Smooth muscle cell (in vitro differentiated cells): ENCODE results near the gene CDHR5. TPM values are rescaled to one million over a fixed set of nuclear protein-coding genes. Genes with fewer than 3 reads are reported as not detected.
"Not testable (repeated sequence)": the region's sequence is repeated elsewhere in the genome, so short reads cannot be mapped to it uniquely, and the experiment has no call there.

Experiments
- DNase-seq: peaks from one replicate; lab custom pipeline; 2025; ENCODE audit not compliant: unreplicated experiment; lab: John Stamatoyannopoulos, UW
- H2AFZ ChIP-seq: fragments of 200-600 bp; sonication (generic); 2 replicates; pipeline ENCODE4 v1.6.0; 2016; ENCODE audit warnings: antibody characterized with exemption, low read depth, mild to moderate bottlenecking
- H3F3A ChIP-seq: fragments of 200-600 bp; sonication (generic); 2 replicates; pipeline ENCODE4 v1.6.0; 2017; ENCODE audit warnings: antibody characterized with exemption, low read depth
- H3K27ac ChIP-seq: fragments of 200-600 bp; sonication (generic); 2 replicates; pipeline ENCODE4 v1.5.1; 2016; ENCODE audit warnings: low read depth, mild to moderate bottlenecking
- H3K27me3 ChIP-seq: fragments of 200-600 bp; sonication (generic); 2 replicates; pipeline ENCODE4 v1.6.1; 2016; ENCODE audit warnings: low read depth, mild to moderate bottlenecking
- H3K36me3 ChIP-seq: fragments of 200-600 bp; sonication (generic); 2 replicates; pipeline ENCODE4 v1.5.1; 2016; ENCODE audit warnings: low read depth
- H3K4me1 ChIP-seq: fragments of 200-600 bp; sonication (generic); 2 replicates; pipeline ENCODE4 v1.5.1; 2016; ENCODE audit warnings: low read depth
- H3K4me2 ChIP-seq: fragments of 200-600 bp; sonication (generic); 2 replicates; pipeline ENCODE4 v1.6.0; 2016; ENCODE audit warnings: mild to moderate bottlenecking
- H3K4me3 ChIP-seq: fragments of 200-600 bp; sonication (generic); 2 replicates; pipeline ENCODE4 v1.5.1; 2016; ENCODE audit warnings: mild to moderate bottlenecking
- H3K79me2 ChIP-seq: fragments of 200-600 bp; sonication (generic); 2 replicates; pipeline ENCODE4 v1.6.0; 2016; ENCODE audit warnings: low read depth, mild to moderate bottlenecking
- H3K9ac ChIP-seq: fragments of 200-600 bp; sonication (generic); 2 replicates; pipeline ENCODE4 v1.6.0; 2016; ENCODE audit warnings: low read depth
- H3K9me3 ChIP-seq: fragments of 200-600 bp; sonication (generic); replicated peaks from 2 replicates; pipeline ENCODE4 v1.5.1; 2016; ENCODE audit warnings: low read depth
- H4K20me1 ChIP-seq: fragments of 200-600 bp; sonication (generic); 2 replicates; pipeline ENCODE4 v1.6.0; 2016; ENCODE audit warnings: low read depth
- WGBS: methylation state at CpG from one replicate; pipeline ENCODE4 v1.1.7; 2016; ENCODE audit warnings: low lambda C conversion rate; 5-methylcytosine and 5-hydroxymethylcytosine counted together
- polyA plus RNA-seq: library from polyadenylated mRNA; unstranded; fragments of >200 nt; fragmentation: Nextera tagmentation; extraction: Ambion mirVana; gene quantifications from 2 replicates; pipeline ENCODE4 v1.2.1, GENCODE V29; 2016
- total RNA-seq: library from RNA; depleted of rRNA; stranded (reverse); fragments of >200 nt; gene quantifications from 2 replicates; pipeline ENCODE4 v1.2.3, GENCODE V29; 2014
- TF ChIP-seq, protein P1 (sequence below): fragments of 200-600 bp; sonication (generic); IDR thresholded peaks from 2 replicates; pipeline ENCODE4 v1.5.1; 2017; ENCODE audit warnings: borderline replicate concordance, mild to moderate bottlenecking, antibody characterized with exemption; ENCODE audit not compliant: insufficient read depth, poor library complexity, severe bottlenecking

CDHR5 gene
- total and polyA plus RNA-seq, 2 experiments from 2014 or later = not detected

DNA sequence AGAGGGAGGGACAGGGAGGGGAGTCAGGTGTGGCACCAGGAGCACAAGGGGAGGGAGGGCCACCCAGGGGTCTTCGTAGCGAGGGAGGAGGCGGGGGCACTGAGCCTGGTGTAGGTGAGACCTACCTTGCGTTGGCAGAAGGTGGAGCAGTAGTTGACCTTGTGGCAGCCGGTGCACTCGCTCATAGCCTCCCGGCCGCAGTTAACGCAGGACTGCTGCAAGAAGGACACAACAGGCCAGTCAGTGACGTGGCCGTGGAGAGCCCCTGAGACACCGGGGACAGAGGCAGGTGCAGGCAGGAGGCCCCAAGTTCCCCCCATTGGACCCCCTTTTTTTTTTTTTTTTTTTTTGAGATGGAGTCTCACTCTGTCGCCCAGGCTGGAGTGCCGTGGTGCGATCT is 29.1 kb upstream of the CDHR5 start:
- Histone ChIP-seq H4K20me1 (peaks cover 20% of the 10 kb centered on the region), H3K79me2 (no peaks in the 10 kb centered on the region), H3K4me2 (no peak overlapping the region), H3K27ac (no peak overlapping the region), H3K4me1 (no peaks in the 10 kb centered on the region), H2AFZ (no peak overlapping the region), H3K4me3 (no peak overlapping the region), H3K9me3 (no peaks in the 10 kb centered on the region), H3K36me3 (no peaks in the 10 kb centered on the region), H3K9ac (no peak overlapping the region), H3K27me3 (no peaks in the 10 kb centered on the region), H3F3A (no peaks in the 10 kb centered on the region)
- TF ChIP-seq, protein P1, sequence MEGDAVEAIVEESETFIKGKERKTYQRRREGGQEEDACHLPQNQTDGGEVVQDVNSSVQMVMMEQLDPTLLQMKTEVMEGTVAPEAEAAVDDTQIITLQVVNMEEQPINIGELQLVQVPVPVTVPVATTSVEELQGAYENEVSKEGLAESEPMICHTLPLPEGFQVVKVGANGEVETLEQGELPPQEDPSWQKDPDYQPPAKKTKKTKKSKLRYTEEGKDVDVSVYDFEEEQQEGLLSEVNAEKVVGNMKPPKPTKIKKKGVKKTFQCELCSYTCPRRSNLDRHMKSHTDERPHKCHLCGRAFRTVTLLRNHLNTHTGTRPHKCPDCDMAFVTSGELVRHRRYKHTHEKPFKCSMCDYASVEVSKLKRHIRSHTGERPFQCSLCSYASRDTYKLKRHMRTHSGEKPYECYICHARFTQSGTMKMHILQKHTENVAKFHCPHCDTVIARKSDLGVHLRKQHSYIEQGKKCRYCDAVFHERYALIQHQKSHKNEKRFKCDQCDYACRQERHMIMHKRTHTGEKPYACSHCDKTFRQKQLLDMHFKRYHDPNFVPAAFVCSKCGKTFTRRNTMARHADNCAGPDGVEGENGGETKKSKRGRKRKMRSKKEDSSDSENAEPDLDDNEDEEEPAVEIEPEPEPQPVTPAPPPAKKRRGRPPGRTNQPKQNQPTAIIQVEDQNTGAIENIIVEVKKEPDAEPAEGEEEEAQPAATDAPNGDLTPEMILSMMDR = no peak
- WGBS = 97% methylated on average over 11 of the region's 15 CpGs
- DNase-seq = no peak

DNA sequence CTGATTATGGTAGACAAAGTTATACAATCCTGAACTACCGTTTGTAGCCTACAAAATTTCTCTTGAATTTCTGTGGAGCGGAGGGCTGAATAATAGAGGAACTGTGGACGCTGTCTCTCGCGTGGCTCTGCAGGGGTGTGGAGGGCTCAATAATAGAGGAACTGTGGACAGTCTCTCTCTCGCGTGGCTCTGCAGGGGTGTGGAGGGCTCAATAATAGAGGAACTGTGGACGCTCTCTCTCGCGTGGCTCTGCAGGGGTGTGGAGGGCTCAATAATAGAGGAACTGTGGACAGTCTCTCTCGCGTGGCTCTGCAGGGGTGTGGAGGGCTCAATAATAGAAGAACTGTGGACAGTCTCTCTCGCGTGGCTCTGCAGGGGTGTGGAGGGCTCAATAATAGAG is 28.4 kb upstream of the CDHR5 start:
- 97% methylated on average over 14 of the region's 14 CpGs for WGBS

GRCh38 chr11:650482-650881 is 25.7 kb upstream of the CDHR5 start:
- WGBS = 93% methylated on average over 10 of the region's 10 CpGs
- no peak overlapping the region for H3K9ac ChIP-seq
- H3K36me3 ChIP-seq = no peaks in the 10 kb centered on the region
- no peaks in the 10 kb centered on the region for H3K9me3 ChIP-seq
- H3K4me3 ChIP-seq = no peak overlapping the region
- H3K27ac ChIP-seq = no peak overlapping the region
- H3K27me3 ChIP-seq = no peaks in the 10 kb centered on the region
- H3F3A ChIP-seq = no peaks in the 10 kb centered on the region
- no peak overlapping the region for H2AFZ ChIP-seq
- no peaks in the 10 kb centered on the region for H3K79me2 ChIP-seq
- no peak for DNase-seq
- peaks cover 11% of the 10 kb centered on the region for H4K20me1 ChIP-seq
- TF ChIP-seq, protein P1 = no peak
- no peaks in the 10 kb centered on the region for H3K4me1 ChIP-seq
- H3K4me2 ChIP-seq = no peak overlapping the region

More for the DNA sequence above, 28.4 kb upstream of the CDHR5 start:
- H3K27ac ChIP-seq, H3K4me3 ChIP-seq, H3K9me3 ChIP-seq, H3K9ac ChIP-seq, H3K36me3 ChIP-seq, H3K4me1 ChIP-seq, H2AFZ ChIP-seq, H3F3A ChIP-seq, H3K27me3 ChIP-seq, DNase-seq, H3K4me2 ChIP-seq, H3K79me2 ChIP-seq: not testable (repeated sequence)
- H4K20me1 ChIP-seq = peaks cover 16% of the 10 kb centered on the region

- not testable (repeated sequence) for H3K4me2 ChIP-seq, DNase-seq
Observed at GRCh38 chr11:647672-648158, 23.0 kb upstream of the CDHR5 start.

GRCh38 chr11:646214-646613 is 21.5 kb upstream of the CDHR5 start:
- Histone ChIP-seq H3K27ac (no peak overlapping the region), H2AFZ (no peak overlapping the region), H3F3A (no peaks in the 10 kb centered on the region), H3K4me1 (no peaks in the 10 kb centered on the region), H3K27me3 (no peaks in the 10 kb centered on the region), H3K9me3 (no peaks in the 10 kb centered on the region), H3K4me2 (no peak overlapping the region), H3K36me3 (no peaks in the 10 kb centered on the region), H4K20me1 (peaks cover 21% of the 10 kb centered on the region), H3K9ac (no peak overlapping the region), H3K4me3 (no peak overlapping the region), H3K79me2 (no peaks in the 10 kb centered on the region)
- TF ChIP-seq, protein P1 = no peak
- 94% methylated on average over 14 of the region's 14 CpGs for WGBS
- DNase-seq = no peak

More at GRCh38 chr11:647672-648158, 23.0 kb upstream of the CDHR5 start:
- WGBS = 98% methylated on average over 10 of the region's 14 CpGs
- H3F3A ChIP-seq, H3K9ac ChIP-seq, H3K27me3 ChIP-seq, H3K36me3 ChIP-seq, H4K20me1 ChIP-seq, H3K9me3 ChIP-seq, H3K4me3 ChIP-seq, H3K27ac ChIP-seq, H3K79me2 ChIP-seq, H3K4me1 ChIP-seq, H2AFZ ChIP-seq: not testable (repeated sequence)
